Adipose tissue (tissue), 3 donors: Measurements from ENCODE around the gene VGLL4. TPM values are rescaled to one million over a fixed set of nuclear protein-coding genes. Genes with fewer than 3 reads are reported as not detected.
"Not testable (repeated sequence)": the region's sequence is repeated elsewhere in the genome, so short reads cannot be mapped to it uniquely, and the experiment has no call there.

Experiments
- H3K27ac ChIP-seq: one replicate; pipeline ENCODE4 v1.5.1; 2013; ENCODE audit warnings: low read depth, low read length
- WGBS, 3 donors: extraction: QIAGEN DNeasy Blood & Tissue Kit; methylation state at CpG; one replicate each; pipeline ENCODE4 v1.1.7; 2013; 5-methylcytosine and 5-hydroxymethylcytosine counted together
- polyA plus RNA-seq, 3 donors: library from polyadenylated mRNA; stranded (reverse); fragments of 200-250 nt; gene quantifications; one replicate each; pipeline ENCODE4 v1.2.3, GENCODE V29; 2013
- donor health status: healthy with polysubstance abuse.
- donor health status: Bipolar disorder and iron deficiency.
- donor health status: healthy.

The VGLL4 gene
- polyA plus RNA-seq, 3 donors = 19.7 to 43.3 (median 25.4) TPM

DNA sequence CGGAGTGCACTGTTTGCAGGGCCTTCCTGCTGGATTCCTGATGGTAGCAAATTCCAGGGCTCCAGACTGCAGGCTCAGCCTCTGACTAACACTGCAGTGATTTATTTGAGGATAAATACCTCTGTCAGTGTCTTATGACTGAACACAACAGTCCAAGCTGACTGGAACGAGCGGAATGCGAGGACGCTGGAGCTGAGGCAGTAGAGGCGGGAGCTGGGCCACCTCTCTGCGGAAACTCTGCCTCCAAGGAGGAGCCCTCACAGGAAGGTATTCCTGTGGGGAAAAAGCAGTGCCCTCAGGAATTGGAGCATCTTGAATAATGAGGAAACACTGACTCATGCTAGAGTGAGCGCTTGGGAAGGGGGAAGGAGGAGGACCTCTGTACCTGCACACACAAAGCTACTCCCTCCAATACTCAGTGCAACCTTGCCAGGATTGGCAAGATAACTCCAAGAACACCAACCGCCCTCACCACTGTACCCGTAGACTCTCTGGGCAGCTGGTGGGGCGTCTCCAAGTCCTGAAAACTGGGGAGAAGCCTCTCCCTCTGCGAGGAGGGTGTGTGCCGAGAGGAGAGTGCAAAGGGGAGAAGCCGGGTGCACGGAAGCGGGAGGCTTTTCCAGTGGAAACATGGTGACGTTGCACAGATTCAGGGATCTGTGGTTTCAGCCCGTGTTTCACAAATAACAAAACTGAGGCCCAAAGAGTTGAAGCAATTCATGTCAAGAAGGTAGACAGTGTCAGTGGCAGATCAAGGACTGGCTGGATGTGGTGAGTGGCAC lies 43.0 kb downstream of the VGLL4 start:
- no peak overlapping the region for H3K27ac ChIP-seq
- 57 to 63% (median 63%) methylated on average over 18 of the region's 18 CpGs for WGBS, 3 donors

- no peak overlapping the region for H3K27ac ChIP-seq
- WGBS, 3 donors = 74 to 81% (median 77%) methylated on average over 7 of the region's 7 CpGs
Measured at GRCh38 chr3:11596387-11596786, 47.3 kb downstream of the VGLL4 start.

DNA sequence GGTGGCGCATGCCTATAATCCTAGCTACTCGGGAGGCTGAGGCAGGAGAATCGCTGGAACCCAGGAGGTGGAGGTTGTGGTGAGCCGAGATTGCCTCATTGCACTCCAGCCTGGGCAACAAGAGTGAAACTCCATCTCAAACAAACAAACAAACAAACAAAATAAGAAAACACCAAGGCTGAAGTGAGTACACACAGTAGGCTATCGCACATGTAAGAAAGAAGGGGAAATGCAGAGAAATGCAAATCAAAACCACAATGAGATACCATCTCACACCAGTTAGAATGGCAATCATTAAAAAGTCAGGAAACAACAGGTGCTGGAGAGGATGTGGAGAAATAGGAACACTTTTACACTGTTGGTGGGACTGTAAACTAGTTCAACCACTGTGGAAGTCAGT lies 48.7 kb downstream of the VGLL4 start:
- H3K27ac ChIP-seq = not testable (repeated sequence)
- 93 to 97% (median 94%) methylated on average over 5 of the region's 5 CpGs for WGBS, 3 donors

DNA sequence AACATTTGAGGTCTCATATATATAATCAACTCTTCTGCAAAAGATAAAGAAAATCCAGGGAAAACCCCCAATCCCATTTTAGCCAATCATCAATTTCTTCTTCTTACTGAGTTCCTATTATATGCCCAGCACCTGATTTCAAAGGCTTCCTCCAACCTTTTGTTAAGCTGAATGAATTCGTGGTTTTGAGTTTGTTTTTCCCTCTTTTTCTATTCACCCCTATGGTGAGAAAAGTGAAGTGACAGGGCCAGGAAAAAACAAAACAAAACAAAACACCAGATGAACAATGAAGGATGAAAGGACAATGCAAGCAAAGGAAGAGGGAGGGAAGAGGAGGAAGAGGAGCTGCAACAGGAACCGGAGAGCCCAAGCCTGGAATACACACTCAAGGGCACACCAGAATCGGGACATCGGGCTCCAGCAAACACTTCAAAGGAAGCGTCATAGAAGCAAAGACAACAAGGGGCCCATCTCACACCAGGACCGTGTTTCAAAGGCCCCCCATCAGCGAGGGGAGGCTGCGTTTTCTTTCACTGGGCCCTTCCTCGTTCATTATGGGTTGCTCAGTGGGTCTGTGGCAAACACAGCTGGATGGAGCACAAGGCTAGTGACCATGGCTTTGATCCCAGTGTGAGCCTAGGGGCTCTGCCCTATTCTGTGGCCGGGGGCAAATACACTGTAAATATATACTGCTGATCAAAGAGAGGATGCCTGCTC lies 50.2 kb downstream of the VGLL4 start:
- WGBS, 3 donors = 72 to 76% (median 72%) methylated on average over 10 of the region's 10 CpGs

GRCh38 chr3:11592445-11593298 lies 51.0 kb downstream of the VGLL4 start:
- no peak overlapping the region for H3K27ac ChIP-seq
- WGBS, 3 donors = 46 to 74% (median 65%) methylated on average over 14 of the region's 14 CpGs

More for the DNA sequence above, 50.2 kb downstream of the VGLL4 start:
- H3K27ac ChIP-seq = no peak overlapping the region

DNA sequence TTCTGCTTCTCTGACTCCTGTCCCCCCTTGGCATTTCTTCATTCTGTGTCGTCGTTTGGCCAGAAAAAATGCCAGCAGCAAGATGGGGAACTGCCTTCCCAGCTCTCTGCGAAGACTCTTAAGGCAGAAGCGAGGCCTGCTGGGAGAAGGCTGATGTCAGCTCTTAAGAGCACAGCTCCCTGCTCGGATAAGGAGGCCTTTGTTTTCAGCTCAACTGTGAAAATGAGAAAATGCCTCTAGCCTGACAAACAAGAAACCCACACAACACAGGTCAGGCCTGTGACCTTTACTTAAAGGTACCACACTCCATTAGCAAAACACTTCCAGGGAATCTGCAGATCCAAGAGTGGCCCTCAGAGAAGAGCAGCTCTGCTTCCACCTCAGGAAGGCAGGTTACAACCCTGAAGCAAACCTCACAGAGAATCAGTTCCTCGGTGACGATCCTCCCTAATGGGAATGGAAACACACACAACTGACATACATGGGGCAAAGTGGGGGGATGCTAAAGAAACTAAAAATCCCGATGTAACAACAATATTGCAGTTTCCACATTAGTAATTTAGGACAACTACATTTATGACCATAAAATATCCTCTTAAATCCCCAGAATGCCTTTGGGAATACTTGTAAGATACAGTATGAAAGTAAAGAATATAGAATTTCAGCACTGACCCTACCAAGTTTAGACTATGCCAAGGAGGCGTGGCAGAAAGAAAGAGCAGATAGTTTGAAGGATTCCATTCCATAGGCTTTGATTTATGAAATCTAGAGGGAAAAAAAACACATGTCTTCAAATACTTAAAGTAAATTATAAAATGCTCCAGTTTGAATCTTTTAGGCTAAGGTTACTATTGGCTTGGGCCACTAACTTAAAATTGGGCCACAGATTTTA lies 52.1 kb downstream of the VGLL4 start:
- 15 to 26% (median 23%) methylated on average over 9 of the region's 9 CpGs for WGBS, 3 donors
- peak overlapping the region; percentile 69 for H3K27ac ChIP-seq

DNA sequence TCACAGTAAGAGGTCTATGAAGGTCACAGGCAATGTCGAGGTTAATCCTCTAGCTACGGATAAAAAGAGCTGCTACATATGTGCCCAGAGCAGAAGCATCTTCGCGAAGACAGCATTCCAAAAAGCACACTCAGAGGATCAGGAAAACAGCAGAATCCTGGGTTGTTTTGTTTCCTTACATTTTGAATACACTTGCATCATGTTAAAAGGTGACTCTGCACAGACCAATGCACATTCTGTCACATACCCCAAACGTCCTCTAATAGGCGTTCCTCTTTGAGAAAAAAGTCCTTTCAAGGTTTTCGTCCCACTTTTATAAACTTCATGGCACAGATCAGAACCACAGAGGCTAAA lies 52.7 kb downstream of the VGLL4 start:
- 32 to 54% (median 42%) methylated on average over 7 of the region's 7 CpGs for WGBS, 3 donors
- peak overlapping the region; percentile 19 for H3K27ac ChIP-seq

- WGBS, 3 donors = 60 to 86% (median 85%) methylated on average over 11 of the region's 11 CpGs
Measured at GRCh38 chr3:11589706-11590105, 54.0 kb downstream of the VGLL4 start.

DNA sequence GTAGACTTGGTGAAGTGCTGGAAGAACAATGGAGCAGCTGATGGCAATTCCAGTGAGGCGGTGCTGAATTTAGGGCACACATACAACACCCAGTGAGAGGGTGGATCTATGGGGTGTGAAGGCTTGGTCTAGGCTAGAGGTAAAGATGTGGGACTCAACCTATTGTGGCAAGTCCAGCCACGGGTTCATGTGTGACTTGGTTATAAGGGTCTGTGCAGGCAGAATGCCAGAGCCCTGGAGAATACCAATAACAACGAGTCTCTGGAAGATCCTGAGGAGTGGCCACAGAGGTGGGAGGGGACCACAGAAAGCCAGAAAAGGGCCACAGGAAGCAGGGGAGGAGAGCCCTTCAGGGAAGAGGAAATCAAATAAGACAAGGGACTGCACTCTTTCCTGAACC lies 55.0 kb downstream of the VGLL4 start:
- no peak overlapping the region for H3K27ac ChIP-seq
- 51 to 65% (median 55%) methylated on average over 3 of the region's 3 CpGs for WGBS, 3 donors

More at GRCh38 chr3:11589706-11590105, 54.0 kb downstream of the VGLL4 start:
- H3K27ac ChIP-seq = no peak overlapping the region

- WGBS, 3 donors = 87 to 92% (median 90%) methylated on average over 5 of the region's 5 CpGs
- H3K27ac ChIP-seq = no peak overlapping the region
Measured at GRCh38 chr3:11588338-11588737, 55.4 kb downstream of the VGLL4 start.

DNA sequence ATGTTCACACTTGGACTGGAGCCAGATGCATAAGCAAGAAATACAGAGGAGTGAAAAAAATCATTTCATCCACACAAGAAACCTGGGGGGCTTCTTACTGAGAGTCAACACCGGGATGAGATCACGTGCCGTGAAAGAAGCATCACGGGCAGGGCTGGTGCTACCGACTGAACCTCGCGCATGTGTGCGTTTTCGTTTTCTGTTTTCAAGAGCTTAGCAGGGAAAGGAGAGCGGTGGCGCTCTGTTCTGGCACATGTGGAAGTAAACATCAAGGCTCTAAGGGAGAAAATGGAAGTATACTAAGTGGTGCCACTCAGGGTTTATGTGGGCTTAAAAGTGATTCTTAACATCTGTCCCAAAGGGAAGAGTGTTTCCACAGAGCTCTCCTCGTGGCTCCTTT lies 55.9 kb downstream of the VGLL4 start:
- no peak overlapping the region for H3K27ac ChIP-seq
- whole genome bisulfite sequencing, 3 donors = 85 to 94% (median 92%) methylated on average over 12 of the region's 12 CpGs

- no peak overlapping the region for H3K27ac ChIP-seq
- WGBS, 3 donors = 81 to 92% (median 86%) methylated on average over 4 of the region's 4 CpGs
Measured at GRCh38 chr3:11584570-11584969, 59.1 kb downstream of the VGLL4 start.

GRCh38 chr3:11583638-11584046 lies 60.1 kb downstream of the VGLL4 start:
- 50 to 74% (median 57%) methylated on average over 10 of the region's 10 CpGs for WGBS, 3 donors
- H3K27ac ChIP-seq = no peak overlapping the region

GRCh38 chr3:11583235-11583634 lies 60.5 kb downstream of the VGLL4 start:
- H3K27ac ChIP-seq = no peak overlapping the region

- no peak overlapping the region for H3K27ac ChIP-seq
- 4 to 10% (median 6%) methylated on average over 13 of the region's 13 CpGs for WGBS, 3 donors
Measured at GRCh38 chr3:11582191-11582968, 61.3 kb downstream of the VGLL4 start.

DNA sequence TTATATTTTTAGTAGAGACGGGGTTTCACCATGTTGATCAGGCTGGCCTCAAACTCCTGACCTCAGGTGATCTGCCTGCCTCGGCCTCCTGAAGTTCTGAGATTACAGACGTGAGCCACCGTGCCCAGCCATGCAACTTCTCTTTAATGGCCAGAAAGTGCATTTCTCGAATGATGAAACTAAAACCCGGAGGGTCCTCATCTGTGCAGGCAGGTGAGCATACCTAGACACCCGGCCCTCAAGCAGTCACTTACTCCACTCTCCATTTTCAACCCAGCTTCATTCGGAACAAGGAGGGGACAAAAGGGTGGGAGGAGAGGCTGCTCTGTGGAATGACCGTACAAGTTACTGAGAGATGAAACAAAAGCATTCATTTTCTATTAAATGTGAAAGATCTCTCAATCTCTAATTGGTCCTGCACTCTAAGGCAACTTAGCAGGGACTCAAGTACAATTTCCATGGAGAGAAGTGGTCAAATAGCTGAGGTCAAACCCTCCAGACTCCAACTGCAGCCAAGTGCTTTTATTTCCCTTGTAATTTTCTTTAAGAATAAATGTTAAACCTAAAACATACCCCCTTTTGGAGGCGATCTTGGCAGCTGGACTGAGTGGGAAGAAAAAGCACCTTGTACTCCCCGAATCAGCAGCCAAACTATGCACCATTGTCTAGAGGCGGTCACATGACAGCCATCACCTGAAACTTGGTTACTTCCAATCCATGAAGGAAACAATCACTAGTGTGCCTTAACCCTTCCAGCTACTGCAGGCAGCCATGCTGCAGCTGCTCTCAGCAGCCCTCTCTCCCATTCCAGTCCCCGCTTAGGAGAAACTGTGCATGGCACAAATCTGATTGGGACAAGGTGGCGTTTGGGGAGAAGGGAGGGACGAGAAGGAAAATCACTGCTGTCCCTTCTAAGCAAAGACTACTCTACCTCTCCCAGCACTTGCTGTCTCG lies 62.2 kb downstream of the VGLL4 start:
- 34 to 59% (median 50%) methylated on average over 16 of the region's 16 CpGs for WGBS, 3 donors
- no peak overlapping the region for H3K27ac ChIP-seq
